Activated CD4-positive, CD25-positive, alpha-beta regulatory T cell treated with anti-CD3 and anti-CD28 coated beads, Interleukin-2, amount 50 U/mL, for 72 hours (primary cell): ENCODE data around the gene UBE2O.
"Not testable (repeated sequence)": the region's sequence is repeated elsewhere in the genome, so short reads cannot be mapped to it uniquely, and the experiment has no call there.

Source experiments
- DNase-seq: peaks from one replicate; pipeline ENCODE4 v3.0.0; 2021

The UBE2O gene

DNA sequence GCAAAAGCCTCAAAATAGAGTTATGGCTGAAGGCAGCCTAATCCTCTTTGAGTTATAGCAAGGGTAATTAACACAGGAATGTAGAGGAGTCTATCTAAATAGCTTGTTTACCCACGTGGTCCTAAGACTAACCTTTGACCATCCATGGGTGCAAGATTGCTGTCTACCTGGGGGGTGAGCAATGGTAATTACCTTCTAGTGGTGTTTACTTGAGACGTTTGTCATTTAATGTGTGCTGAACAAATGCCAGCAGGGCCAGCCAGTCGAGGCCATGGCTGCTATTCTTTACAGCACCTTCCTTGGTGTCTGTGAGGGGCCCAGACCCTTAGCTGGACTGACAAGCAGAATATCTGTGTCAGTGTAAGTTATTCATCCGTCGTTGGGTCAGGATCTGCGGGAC is 85.3 kb downstream of the UBE2O start:
- DNase-seq, result no peak

- no peak for DNase-seq
Observed at GRCh38 chr17:76366247-76366646, 86.7 kb downstream of the UBE2O start.

GRCh38 chr17:76365256-76365903 is 87.6 kb downstream of the UBE2O start:
- no peak for DNase-seq

GRCh38 chr17:76363107-76363842 is 89.7 kb downstream of the UBE2O start:
- no peak for DNase-seq

- no peak for DNase-seq
Observed at GRCh38 chr17:76360461-76360860, 92.5 kb downstream of the UBE2O start.

DNA sequence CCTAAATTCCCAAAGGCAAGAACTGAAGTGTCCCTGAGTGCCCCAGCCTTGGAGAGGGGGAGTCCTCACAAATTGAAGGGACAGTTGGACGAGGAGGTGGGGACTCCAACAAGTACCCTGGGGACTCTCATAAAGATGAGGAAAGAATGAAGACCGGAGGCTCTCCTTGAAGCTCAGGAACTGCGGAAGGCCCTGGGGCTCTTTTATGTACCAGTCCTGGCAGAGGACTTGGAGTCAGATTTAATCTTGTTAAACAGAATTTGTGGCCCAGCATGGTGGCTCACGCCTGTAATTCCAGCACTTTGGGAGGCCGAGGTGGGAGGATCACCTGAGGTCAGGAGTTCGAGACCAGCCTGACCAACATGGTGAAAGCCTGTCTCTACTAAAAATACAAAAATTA is 93.2 kb downstream of the UBE2O start:
- DNase-seq, result not testable (repeated sequence)

DNA sequence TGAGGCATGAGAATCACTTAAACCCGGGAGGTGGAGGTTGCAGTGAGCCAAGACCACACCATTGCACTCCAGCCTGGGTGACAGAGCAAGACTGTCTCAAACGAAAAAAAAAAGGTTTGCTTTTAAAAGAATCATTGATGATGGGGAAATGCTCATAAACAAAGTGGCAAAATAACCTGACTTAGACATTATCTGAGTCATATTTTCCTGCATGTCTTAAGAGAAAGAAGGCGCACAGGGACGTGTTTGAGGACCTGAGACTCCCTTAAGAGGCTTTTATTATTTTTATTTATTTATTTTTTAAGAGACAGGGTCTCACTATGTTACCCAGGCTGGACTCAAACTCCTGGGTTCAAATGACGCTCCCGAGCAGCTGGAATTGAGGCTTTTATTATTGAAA is 93.6 kb downstream of the UBE2O start:
- DNase-seq, result no peak

DNA sequence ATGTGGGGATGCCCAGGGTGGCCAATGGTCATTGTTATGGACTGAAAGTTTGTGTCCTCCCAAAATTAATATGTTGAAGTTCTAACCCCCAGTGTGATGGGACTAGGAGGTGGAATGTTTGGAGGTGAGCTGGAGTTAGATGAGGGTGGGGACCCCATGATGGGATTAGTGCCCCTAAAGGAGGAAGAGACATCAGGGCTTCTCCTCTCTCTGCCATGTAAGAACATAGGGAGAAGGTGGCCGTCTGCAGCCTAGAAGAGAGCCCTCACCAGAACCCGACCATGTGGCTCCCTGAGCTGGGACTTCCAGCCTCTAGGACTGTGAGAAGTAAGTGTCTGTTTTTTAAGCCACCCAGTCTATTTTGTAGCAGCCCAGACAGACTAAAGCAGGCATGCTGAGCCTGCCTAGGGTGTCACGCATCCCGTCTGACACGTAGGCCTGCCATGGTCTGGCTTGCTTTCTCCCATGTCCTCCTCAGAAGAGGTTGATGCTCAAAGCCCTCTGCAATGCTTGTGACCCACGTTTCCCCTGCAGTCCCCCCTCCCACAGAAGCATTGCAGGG is 95.3 kb downstream of the UBE2O start:
- DNase-seq, result no peak

DNA sequence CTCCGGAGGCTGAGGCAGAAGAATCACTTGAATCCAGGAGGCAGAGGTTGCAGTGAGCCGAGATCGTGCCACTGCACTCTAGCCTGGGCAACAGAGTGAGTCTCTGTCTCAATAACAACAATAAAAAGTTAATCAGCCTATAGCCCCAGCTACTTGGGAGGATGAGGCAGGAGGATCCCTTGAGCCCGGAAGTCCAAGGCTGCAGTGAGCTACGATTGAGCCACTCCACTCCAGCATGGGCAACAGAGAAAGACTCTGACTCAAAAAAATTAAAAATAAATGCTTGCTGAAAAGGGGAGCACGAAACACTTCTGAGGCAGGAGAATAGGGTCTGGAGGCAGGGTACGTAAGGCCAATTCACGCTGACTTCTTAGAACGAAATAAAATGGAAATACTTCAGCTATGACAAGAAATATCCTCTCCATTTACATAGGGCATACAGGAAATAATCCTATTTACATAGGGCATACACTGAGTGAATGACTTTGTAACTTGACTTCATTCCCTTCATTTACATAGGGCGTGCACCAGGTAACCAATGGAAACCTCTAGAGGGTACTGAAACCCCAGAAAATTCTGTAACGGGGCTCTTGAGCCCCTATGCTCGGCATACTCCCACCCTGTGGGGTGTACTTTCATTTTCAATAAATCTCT is 96.0 kb downstream of the UBE2O start:
- DNase-seq, result no peak

- no peak for DNase-seq
Observed at GRCh38 chr17:76354747-76355310, 98.1 kb downstream of the UBE2O start.

DNA sequence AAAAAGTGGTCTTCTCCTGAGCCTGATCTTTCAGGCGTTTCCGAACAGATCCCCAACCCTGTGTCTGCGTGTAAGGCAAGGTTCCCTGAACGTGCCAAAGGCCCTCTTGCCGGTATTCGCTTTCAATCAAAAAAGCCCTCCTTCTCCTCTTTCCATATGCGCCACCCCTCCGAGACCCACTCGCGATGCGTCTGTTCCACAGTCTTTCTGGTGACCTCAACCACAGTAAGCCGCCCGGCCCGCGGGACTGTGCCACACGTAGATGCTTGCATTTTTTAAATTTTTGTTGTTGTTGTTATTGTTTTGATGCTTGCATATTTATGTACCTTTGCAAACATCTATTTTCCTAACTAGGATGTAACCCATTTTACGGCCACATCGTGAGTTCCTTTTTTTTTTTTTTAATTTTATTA is 98.6 kb downstream of the UBE2O start:
- DNase-seq, result no peak

DNA sequence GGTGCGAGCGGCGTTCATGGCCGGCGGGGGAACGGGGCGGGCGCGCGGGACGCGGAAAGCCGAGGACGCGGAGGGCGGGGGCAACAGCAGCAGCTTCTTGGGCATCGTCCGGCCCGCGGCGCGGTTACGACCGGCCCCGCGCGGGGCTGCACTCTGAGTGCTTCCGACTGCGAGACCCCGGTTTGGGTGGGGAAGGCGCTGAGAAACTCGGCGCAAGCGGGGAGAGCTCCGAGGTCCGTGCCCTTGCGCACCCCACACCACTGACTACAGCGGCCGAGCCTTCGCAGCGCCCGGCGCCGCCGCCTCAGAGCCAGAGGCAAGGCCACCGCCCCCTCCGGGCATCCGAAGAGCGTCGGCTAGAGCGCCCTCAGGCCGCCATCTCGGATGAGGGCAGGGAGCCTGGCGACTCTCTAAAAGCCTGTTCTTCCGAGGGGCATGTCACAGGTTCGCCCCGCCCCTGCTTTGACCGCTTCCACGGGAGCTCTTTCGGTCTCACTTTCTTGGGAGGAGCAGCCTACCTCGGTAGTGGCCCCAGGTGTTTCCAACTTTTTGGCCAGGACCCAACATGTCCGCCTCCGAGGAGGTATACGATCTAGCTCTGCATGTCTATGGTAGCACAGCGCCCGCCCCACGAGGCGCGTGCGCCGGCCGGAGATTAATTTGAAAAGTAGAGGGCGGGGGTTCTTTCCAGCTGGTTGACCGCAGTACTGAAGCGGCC is 99.2 kb downstream of the UBE2O start, which contains the start of gene PRPSAP1:
PRPSAP1 (minus strand) TSS at position 318 of the 718 bp plus-strand sequence; CDS start at position 105, 213 bp downstream.
- peak; percentile 81 for DNase-seq

- peak; percentile 49 for DNase-seq
Observed at GRCh38 chr17:76353004-76353598, 99.9 kb downstream of the UBE2O start.

- no peak for DNase-seq
Observed at GRCh38 chr17:76351526-76352071, 101.4 kb downstream of the UBE2O start.

DNA sequence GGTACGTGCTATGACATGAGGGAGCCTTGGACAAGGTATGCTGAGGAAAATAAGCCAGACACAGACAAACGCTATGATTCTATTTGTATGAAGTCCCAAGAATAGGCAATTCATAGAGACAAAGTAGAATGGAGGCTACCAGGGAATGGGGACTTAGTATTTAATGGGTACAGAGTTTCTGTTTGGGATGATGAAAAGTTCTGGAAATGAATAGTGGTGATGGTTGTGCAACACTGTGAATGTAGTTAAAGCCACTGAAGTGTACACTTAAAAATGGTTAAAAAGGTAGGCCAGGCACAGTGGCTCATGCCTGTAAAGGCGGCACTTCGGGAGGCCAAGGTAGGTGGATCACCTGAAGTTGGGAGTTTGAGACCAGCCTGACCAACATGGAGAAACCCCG is 102.5 kb downstream of the UBE2O start:
- DNase-seq, result no peak

- DNase-seq, result not testable (repeated sequence)
Observed at GRCh38 chr17:76346936-76347335, 106.0 kb downstream of the UBE2O start.

DNA sequence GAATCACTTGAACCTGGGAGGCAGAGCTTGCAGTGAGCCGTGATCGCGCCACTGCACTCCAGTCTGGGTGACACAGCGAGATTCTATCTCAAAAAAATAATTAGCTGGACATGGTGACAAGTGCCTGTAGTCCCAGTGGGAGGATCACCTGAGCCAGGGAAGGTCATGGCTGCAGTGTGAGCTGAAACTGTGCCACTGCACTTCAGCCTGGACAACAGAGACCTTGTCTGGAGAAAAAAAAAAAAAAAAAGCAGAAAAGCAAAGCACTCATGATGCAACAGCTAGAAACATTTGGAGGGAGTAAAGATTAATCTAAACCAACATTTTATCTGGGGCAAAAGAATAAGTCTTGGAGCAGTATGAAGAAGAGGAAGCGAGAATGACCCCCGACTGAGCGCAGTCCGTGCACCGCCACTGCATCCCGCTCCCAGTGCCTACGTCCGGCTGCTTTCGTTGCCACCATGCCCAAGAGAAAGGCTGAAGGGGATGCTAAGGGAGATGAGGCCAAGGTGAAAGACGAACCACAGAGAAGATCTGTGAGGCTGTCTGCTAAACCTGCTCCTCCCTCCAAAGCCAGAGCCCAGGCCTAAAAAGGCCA is 107.5 kb downstream of the UBE2O start:
- no peak for DNase-seq

GRCh38 chr17:76343106-76343505 is 109.8 kb downstream of the UBE2O start:
- DNase-seq, result no peak

GRCh38 chr17:76341301-76341700 is 111.7 kb downstream of the UBE2O start:
- DNase-seq, result no peak
